Right hindlimb (tissue), 1 donor: ENCODE results near the gene TUSC2.

Experiments
- DNase-seq: peaks from one replicate; pipeline ENCODE4 v3.0.0-alpha.2; 2018

TUSC2 gene

DNA sequence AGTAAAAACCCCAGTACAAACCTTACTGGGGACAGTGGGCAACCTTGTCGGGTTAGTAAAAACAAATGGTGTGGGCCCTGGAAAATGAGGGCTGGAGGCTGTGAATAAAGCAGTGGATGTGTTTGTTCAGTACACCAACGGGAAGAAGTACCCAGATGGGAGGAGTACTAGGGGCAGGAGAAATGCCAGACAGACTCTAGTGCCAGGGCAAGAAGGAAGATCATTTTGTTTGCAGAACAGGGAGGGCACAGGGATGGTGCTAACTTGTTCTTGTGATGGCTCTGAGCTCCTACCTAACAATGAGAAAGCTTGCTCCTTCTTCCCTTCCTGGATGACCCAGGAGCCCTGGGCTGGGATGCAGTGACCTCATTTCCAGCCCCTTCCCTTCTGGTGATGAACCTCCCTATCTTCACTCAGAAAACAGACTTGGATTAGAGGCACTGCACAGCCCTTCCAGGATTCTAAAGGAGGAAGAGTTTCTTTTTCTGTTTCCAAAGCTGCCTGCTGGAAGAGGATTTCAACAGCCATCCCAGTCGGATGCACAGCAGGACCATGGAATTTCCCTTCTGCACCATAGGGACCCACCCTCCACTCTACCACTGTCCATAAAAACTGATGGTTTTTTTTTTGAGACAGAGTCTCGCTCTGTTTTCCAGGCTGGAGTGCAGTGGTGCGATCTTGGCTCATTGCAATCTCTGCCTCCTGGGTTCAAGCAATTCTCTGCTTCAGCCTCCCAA, 6.5 kb upstream of the TUSC2 start:
- DNase-seq: no peak

DNA sequence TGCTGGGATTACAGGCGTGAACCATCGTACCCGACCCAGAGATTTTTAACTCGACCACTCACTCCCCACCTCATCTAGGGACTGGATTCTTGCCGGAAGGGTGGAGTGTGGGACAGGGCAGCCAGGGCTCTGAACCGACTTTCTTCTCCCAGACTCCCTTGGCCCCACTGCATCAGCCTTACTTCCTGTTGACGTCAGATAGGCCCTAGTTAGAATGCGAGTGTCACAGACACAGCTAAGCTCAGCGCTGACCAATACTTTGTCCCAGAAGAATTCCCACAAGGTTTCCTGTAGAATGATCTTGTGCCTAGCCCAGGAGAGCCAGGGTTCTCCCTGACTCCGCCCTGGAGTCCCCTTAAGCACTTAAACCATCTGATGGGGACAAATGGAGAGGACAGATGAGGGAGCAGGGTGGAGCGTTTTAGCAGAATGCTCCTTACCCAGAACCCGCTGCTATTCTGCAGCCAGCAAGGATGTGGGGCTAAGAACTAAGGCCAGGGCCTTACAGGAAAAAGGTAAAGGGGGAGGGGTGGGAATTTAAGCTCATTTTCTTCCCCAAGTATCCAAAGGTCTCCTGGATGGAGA, 5.8 kb upstream of the TUSC2 start:
- DNase-seq: no peak

DNA sequence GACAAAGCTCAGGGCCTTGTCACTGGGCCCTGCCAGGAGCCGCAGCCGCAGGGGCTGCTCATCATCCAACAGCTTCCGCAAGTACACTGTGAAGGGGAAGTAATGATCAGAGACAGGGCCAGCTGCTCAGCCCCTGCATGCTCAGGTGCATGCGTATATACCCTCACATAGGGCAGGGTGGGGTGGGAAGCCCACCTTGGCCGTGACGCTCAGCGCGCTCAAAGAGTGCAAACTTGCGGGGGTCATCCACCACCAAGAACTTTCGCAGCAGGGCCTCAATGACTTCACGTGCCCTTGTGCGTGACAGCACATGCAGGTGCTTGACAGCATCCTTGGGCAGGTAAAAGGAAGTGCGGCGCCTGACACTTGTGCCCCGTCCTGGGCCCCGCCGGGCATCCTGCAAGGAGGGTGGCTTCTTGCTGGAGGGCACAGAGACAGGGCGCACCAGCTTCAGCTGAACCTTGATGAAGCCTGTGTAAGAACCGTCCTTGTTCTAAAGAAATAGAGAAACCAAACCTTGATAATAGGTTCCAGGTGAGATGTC, 3.4 kb upstream of the TUSC2 start:
- no peak for DNase-seq

DNA sequence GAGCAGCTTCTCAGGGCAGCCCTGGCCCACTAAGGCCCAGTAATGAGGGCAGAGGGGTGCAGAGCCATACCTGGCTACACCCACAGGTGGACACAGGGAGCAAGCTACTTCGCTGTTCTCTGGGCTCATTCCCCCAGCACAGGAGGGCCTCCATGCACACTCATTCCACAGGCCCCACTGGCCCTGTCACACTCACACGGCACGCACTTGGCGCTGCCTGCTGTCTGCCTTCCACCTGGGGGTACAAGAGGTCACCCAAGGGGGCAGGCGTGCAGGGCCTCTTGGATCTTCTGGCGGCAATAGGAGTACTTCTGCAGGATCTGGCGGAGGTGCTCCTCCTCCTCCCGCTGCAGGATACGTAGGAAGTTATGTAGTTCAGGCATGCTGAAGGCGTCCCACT, 2.3 kb upstream of the TUSC2 start:
- DNase-seq: peak; percentile 21

DNA sequence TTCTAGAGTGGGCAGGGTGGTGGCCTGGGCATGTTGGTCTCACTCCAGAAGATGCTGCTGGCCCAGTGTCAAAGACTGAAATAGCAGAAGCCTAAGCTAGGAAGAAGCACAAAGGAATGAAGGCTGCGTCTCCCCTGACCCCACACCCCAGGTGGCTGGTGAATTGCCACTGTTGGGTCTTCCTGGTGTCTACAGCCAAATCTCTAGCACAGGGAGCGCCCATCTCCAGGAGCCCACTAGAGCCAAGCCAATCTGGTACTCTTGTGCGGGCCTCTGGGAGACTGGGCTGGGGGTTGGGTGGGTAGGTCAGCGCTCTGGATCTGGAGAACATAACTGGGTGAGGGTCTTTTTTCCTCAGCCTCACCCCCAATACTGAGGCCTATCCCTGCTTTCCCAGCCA, 894 bp downstream of the TUSC2 start:
- peak; percentile 25 for DNase-seq

DNA sequence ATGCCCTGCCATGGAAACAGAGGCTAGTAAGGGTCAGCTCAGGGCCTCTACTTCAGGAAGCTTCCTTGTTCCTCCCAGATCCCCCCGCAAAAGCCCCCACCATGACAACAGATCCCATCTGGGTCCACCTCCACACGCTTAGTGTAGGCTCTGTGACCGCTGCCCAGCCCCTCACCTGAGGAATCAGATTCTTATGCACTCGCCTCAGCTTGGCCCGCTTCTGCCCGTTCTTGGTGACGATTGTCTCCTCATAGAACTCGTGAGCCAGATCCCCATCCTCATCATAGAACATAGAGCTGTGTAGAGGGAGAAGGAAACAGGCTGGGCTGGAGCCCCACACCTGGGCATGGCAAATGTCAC, 1.9 kb downstream of the TUSC2 start:
- no peak for DNase-seq

DNA sequence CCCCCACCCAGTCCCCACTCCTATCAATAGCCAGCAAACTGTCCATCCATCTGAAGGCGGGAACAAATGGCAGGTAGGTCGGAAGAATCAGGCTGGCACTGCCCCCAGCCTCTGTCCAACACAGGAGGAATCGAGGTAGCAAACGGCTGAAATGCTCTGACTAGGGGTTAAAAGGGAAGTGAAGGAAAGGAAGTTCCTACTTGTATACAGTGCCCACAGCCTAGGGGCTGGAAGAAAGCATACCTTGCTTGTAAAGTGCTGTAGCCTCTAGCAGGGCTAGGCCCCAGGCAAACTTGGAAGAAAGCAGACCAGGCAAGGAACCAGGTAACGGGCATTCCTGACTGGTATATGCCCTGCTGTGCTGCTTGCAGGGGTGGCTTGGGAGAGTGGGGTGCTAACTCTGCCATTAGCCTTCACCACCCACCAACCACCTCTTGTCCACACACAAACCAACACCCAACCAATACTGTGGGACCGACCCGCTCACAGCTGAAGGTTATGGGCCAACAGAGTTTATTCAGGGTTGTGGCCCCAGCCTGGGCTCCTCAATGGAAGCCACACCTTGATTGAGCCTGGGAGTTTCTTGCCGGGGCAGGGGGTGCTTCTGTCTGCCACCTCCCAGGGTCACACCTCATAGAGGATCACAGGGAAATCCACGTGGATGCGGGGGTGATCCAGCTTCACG, 2.4 kb downstream of the TUSC2 start:
- no peak for DNase-seq

DNA sequence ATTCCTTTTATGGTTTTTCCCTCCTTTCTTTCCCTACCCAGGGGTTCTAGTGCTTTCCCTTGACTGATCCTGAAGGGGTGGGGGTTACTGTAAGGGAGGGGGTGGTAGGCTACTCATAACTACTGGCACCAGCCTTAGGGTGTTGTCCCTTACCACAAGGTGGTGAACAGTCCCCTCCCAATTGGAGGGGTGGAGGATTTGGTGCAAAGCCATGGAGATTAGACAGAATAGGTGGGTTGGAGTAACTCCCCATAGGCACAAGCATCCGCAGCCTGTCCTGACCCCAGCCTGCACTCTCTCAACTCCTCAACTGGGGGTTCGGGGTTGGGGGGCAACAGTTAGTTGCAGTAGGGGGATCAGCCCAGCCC, 2.9 kb downstream of the TUSC2 start:
- DNase-seq: peak; percentile 24

DNA sequence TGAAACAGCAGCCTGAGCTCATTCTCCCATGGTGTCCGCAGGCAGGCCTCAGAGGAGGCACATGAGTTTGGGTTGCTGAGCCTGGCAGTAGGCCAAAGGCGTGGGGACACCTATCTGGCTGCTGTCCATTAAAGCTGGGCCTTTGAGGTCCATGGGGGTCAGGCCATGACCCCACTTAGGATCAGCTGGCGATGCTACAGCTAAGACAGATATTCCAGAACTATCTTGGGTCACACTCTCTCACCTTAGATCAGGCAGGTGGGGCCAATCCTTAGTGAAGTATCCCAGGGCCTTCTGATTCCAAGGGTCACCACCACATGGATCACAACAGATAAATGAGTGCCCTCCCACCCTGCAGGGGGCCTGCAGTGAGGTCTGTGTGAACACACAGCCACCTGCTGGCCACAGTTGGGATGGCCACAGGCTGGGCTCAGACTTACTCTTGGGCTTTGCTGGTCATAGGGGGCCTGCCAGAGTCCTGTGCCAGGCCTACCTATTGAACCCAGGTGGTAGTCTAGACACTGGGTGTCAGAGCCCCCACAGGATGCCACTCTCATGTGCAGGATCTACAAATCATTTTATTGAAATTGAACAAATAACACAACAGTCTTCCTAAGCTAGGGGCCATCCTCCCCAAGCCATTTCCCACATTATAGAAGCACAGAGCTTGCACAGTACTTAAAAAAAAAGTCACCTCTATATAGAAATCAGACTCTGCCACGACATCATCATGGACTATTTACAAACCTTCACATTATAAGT, 3.5 kb downstream of the TUSC2 start:
- peak; percentile 74 for DNase-seq

DNA sequence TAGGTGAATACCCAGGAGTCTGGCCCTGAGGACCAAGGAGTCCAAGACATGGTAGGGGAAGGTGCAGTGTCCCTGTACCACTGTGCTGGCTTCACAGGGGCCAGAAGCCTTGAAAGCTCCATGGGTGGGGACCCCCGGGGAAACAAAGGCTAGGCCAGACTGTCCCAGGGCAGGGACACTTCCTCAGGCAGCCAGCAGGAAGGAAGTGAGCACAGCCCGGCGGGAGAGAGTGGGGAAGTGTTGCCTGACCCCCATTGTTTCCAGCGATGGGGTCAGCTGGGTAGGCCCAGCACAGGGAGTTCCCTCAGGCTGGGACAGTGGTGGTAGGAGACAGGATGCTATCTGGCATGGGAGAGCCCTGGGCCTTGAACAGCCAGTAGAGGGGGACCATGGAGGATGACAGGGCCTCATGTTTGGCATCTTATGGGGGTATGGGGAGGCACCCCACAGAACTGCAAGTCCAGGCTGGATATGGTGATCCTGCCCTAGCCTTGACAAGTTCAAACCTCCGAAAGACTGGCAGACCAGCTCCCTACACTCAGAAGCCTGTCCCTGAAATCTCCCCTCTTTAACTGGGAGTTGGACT, 4.3 kb downstream of the TUSC2 start:
- DNase-seq: peak; percentile 51

DNA sequence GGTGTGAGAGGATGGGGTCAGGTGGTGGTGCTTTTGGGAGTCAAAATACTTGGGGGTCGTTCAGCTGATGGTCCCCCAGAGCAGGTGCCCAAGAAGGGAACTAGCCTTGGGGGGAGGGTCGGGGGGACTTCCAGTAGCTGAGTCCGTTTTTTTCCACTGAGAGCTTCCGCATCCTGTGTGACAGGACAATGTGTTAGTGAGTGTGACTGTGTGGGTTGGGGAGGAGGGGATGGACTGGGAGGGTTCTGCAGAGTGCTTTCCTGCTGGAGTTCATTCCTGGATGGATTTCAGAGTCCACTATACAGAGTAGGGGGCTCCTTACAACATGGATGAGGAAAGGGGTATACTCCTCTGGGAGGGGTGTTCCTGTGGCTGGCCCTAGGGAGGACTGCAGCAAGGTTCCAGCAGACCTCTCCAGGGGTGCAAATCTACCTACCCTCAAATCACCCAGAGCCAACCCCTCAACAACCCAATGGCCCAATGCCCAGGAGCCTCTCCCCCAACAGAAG, 4.9 kb downstream of the TUSC2 start:
- DNase-seq: peak; percentile 51

DNA sequence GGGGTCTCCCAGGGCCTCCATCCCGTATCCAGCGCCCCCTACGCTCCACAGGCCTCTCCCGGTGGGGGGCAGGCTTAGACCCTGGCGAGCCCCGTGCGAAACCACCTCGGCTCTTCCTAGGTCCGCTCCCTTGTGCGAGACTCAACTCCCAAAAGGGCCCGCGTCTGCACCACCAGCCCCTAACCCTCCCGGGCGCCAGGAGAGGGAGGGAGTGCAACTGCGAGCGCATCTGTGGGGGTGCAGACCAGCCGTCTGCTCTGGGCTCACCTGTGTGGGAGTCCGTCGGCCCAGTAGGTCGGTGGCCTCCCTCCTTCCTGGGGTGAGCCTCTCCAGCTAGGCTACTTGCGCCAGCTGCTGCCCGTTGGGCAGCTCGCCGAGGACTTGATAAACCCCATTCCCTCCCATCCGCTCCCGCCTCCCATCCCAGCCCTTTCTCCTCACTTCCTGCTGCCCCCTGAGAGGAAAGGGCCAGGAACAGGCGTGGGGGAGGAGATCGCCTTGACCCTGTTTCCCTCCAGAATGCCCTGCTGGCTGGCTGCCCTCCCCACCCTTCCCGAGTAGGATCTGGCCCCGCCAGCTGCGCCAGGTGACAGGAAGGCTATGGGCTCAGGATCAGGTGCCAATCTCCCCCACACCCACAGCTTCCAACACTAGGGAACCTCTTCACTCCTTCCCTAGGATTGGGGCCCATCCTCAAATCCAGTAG, 5.5 kb downstream of the TUSC2 start, which contains the start of gene HYAL2:
Gene HYAL2, minus strand, starts transcription at position 360 of the 706 bp plus-strand sequence. CDS start 2,256 bp downstream, outside the sequence.
- DNase-seq: peak; percentile 58

DNA sequence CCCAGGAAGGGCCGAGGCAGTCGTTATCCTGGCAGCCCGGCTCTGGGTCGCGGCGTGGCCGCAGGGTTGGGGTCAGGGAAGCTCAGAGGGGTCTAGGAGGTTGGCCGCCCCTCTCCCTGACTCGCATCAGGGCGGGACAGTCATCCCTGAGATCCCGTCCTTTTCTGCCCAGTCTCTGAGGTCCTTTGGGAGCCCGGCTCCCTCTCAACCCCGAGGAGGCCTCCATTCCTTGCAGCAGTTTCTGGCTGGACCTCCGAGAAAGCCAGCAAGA, 6.0 kb downstream of the TUSC2 start:
- DNase-seq: no peak

DNA sequence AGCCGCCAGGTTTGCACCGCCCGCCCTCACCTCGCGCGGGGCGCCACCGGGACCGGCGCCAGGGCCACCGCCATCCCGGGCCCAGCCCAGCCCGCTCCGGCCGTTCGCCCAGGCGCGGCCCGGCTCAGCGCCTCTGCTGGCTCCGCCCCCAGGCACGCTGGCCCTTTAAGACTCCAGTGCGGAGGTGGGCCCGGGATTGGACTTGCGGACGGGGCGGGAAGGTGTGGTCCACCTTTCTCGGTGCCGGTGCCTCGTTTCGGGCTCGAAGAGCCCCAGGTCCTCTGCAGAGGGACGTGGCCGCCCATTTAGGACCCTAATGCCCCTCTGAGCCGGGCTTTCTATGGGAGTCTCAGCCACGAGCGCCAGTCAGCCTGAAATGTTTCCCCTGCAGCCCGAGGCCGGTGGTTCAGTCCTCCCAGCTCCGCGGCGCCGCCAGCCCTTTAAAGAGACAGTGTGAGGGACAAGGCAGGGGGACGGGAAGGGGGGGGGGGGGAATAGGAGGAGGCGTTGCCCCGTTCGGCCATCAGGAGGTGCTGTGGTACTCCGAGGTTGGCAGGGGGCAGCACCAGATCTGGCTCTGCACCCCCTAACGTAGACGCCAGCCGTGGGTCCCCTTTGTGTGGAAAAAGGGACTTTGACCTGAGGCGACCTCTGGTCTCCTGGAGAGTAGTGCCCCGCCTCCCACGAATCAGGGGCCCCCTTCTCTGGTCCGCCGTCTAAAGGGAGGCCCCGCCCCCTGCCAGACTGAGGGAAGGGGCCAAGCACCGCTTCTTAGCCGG, 6.5 kb downstream of the TUSC2 start:
- peak; percentile 94 for DNase-seq

DNA sequence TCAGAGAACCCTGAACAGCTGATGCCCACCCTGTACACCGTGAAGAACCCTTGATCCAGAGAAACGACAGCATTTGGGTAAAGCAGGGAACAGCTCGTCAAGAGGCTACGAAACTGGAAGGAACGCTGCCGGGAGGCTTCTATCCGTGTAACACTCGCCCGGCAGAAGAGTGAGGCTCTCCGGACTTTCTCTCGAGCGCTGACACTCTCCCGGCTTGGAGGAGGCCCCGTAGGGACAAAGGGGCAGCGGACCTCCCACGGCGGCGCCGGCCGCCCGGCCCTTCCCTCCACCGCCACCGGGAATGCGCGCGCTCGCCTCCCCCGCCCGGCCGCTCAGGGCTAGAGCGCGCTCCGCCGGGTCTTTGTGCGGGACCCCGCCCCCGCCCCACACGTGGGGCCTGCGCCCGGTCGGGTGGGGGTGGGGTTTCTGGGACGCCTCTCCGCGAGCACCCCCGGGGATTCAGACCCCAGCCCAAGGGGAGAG, 7.1 kb downstream of the TUSC2 start:
- peak; percentile 89 for DNase-seq

DNA sequence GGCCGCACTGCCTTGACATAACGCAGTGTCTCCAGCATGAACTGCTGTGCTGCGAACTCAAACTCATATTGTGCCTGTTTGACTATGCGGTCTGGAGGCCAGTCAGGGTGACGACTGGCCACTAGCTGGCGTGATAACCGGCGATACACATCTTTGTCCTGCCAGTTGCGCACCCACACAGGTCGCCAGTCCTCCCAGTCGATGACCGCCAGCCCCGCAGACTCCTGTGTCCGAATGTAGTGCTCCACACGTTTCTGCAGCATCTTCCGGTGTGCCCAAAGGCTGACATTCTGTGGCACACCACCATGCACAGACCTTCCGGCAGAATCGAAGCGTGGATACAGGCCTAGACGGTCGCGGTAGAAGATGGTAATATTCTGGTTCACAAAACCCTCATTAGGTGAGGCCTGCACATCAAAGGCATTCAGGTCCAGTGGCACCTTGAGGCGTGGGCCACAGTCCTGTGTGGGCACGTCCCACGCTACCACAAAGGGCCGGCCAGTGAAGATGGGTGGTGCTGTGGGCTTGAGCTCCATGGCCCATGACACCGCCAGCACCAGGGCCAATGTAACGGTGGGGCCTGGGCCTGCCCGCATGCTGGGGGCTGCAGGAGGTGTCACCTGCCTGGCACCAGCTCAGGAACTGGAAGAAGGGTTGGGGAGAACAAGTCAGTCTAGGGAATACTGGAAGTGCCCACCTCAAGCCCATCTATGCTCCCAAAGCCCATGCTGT, 8.0 kb downstream of the TUSC2 start:
- DNase-seq: no peak

DNA sequence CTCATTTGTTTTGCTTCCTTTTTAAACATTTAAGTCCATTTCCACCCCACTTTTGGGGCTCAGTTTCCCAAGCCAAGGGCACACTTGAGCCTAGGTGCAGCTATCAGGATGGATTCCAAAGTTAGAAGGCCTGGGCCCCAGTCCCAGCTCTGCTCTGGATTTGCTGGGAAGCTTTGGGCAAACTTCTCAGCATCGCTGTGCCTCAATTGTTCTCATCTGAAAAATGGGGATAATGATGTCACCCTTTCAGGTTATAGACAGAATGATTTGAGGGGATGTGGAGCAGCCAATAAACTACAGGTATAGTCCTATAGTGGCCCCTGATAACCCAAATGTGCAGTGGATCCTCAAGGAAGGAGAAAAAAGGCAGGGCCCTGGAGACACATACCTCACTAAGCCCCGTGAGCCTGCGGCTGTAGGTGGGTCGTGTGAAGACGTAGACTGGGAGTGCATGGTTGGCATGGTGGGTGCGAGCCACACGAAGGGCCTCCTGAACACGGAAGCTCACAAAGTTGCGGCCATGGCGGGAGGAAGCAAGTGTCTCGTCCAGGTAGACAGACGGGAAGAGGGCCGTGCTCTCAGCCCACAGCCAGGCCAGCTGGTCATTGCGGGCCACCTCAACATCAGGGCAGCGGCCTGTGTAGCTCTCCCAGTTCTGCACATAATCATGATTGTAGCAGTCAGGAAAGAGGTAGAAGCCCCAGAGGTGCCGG, 8.7 kb downstream of the TUSC2 start:
- DNase-seq: no peak

DNA sequence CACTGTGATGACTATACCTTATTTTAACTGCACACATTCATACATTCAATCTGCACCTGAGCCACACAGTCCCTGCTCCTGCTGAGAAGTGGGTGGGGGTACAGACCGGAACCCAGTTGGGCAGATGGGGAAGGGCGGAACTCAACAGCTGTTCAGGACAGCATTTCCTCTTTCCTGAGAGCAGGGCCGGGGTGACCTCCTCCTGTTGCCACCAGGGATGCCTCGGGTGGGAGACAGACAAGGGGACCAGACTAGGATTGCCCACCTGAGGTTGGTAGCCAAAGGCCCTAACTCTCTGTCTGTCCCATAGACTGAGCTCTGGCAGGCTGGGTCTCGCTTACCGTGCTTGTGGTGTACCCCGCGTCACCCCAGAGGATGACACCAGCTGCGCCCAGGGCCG, 9.4 kb downstream of the TUSC2 start:
- DNase-seq: no peak

DNA sequence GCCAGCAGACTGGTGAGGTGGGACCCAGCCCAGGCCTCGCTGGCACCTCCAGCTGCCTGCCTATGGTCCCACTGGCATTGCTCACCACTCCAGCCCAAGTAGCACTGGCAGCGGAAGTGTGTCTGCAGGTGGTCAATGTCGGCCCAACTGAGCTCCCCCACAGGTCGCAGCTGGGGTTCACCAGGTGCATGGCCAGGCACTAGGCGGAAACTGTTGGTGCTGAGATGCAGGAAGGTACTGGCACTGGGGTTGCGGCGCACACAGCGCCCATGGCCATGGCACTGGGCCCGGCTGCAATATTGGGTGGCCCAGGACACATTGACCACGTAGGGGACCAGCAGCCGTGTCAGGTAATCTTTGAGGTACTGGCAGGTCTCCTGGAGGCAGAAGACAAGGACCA, 9.9 kb downstream of the TUSC2 start:
- DNase-seq: no peak

DNA sequence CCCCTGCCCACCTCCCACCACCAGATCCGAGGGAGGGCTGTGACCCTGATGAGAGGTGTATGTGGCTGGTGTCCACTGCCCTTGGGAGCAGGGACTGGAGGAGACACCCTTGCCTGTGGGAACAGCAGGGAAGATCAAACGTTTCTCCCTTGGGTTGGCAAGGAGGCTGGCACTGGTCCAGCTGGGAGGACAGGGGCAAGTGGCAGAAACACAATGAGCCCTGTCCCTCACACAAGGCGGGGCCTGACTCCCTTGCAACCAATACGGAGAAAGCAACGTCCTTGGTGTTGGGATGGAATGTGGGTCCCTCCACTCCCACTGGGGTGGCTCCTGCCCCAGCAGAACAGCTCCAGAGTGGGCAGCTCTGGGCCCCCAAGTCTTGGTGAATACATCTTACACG, 10.7 kb downstream of the TUSC2 start:
- DNase-seq: no peak
